ENCODE results near the gene FFAR2.

FFAR2 gene

DNA sequence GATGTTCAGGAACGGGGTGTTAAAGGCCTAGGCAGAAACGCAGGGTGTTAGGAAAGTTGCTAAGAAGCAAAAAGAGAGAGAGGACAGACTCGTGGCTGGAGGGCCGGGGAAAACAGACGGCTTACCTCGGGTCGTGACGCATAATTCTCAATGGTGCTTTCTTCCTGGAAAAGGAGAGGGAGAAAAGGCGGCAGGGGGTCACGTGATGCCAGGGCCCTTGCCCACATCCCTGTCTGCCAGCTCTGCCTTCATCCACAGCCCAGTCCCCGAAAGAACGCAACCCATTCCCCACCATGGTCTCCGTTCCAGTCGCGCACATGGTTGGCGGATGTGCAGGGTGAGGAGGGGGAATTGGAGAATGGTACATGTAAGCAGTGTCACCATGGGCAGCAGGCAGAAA, 40.6 kb downstream of the FFAR2 start:
- no peak for DNase-seq (ENCODE audit: low read depth)

DNA sequence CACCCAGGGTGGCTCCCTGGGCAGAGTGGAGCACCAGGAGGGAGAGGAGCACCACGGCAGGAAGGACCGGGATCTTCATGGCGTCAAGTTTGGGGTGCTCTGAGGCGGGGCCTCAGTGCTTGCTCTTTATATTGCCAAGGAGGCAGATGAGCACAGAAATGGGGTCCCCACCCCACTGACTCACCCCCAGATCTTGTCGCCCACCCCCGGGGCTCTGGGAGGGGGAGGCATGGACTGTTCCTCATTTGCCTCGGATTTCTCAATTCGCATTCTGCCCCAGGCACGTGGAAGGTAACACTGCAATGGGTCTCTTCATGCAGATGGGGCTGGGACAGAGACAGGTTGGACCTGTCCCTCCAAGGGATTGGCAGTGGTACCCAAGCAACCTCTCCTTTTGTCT, 42.3 kb downstream of the FFAR2 start, which contains the start of gene KRTDAP:
Gene KRTDAP, minus strand, starts transcription at position 101 of the 400 bp plus-strand sequence. Its CDS starts 22 bp downstream, at position 79.
- DNase-seq (ENCODE audit: low read depth) = no peak

DNA sequence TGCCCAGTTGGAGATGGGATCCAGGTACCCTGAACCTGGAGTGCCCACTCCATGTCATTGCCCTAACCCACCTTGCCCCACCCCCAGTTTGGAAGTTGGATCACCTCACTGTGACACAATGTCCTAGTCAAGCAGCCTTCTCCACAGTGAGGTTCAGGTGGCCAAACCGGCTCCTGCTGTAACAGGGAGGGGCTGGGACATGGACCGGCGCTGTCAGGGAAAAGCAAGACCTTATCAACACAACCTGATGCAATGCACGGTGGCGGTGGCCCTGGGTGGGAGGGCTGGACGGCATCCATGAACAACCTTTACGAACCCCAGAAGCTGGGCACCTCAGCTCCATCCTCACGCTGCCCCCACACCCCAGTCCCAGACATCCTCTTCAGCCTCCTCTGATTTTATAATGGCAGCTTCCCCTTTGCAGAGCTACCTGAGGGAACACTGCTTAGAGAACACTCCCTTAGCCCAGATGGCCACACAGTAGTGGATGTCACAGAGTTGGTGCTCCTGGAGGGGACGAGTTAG, 43.8 kb downstream of the FFAR2 start:
- DNase-seq (ENCODE audit: low read depth) = no peak

DNA sequence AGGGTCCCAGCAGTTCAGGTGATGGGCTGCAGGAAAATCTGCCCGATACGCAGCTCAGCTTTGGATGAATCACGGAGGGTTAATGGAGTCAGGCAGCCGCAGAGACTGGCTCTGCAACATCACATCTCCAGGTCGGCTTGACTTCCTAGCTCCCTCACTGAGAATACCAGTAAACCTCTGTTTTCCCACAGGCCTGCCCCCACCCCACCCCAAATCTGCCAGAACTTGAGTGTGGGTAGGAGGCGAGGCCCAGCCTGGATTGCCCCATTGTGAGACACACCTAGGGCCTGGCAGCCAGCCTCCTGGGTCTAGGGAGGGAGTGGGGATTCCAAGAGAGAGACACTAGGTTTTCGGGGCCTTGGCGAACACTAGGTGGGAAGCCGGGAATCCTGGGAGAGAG, 45.9 kb downstream of the FFAR2 start:
- DNase-seq (ENCODE audit: low read depth) = no peak

DNA sequence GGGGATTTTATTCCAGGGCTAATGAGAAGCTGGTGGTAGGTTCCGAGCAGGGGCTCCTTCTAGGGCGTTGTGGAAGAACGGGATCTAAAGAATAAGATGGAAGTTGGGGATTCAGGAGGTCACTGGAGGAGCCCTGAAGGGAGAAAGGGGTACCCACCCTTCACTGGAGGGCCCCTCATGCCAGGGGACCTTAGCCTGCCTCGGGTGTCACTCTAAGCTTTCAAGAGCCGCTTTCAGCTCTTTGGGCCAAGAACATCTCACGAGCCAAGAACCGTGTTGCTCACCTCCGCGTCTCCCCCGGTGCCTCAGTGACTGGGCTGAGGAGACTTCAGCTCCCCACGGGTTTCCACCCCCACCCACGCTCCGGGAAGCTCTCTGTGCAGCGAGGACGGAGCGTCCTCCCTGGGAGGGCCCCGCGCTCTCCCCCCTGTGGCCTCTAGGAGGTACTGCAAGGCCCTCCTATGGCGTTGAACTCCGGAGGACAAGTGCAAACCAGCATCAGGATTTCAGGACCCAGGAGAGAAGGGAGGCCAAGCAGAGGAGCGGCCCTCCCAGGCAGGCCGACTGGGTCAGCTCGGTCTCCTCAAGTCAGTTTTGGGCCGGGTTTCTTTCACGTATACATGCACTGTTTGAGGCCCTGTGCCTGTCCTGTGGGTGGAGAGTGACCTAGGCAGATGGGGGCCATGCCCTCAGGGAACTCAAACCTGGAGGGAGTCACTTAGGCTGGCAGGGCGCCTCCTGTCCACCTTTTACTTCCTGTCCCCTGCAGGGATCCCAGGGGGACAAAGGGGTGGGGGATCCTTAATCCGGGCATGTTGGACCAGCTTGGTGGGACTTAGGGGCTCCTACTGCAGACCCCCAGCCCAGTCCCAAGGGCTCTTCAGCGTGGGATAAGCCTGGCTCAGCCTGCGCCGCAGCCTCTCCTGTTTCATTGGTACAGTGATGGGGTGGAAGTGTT, 47.3 kb downstream of the FFAR2 start:
- peak; percentile 32 for DNase-seq (ENCODE audit: low read depth)

DNA sequence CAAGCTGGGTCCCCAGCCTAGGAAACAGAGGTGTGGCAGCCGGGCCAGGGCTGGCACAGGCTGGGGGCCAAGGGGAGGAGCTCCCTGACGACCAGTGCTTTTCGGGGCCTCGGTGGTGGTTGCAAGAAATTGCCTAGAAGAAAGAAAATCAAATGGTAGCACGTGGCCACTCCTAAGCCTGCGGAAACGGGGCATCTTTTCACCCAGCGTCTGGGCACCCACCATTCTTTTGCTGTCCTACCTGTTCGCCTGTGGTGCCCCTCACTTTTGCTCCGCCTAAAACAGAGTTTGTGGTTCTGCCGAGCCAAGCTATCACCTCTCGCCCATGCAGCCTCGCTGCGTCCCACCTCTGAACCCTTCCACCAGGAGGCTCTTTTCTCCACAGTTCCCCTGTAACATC, 49.3 kb downstream of the FFAR2 start:
- DNase-seq (ENCODE audit: low read depth) = no peak

DNA sequence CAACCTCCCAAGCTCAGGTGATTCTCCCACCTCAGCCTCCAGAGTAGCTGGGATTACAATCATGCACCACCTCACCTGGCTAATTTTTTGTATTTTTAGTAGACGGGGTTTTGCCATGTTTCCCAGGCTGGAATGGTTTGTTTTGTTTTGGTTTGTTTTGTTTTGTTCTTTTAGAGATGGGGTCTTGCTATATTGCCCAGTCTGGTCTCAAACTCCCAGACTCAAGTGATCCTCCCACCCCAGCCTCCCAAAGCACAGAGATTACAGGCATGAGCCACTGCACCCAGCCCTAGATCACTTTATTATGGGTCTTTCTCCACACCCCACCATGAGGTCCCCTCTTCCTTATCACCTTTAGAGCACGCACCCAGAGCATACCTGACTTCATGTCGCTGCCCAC, 50.2 kb downstream of the FFAR2 start:
- DNase-seq (ENCODE audit: low read depth) = no peak

DNA sequence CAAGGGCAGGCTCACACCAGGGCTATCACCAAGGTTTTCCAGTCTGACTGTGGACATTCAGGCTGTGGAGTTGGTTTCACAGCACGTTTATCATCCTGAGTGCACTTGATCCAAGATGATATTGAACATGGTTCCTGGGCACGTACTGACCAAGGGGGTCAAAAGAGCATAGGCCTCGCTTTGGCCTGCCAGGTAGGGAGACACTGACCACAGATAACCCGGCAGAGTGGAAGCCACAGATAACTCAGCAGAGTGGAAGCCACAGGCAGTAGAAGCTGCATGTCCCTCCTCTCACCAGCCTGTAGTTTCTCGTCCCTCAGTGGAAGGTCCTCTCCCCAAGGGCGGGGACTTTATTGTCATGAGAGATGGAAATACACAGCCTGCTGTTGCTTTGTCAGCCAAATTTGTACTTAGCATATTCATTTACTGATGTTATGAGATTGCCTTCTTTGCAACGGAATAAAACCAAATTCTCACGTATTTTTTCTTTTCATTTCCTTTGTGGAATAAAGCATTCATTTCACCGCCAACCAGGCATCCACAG, 51.0 kb downstream of the FFAR2 start:
- no peak for DNase-seq (ENCODE audit: low read depth)

DNA sequence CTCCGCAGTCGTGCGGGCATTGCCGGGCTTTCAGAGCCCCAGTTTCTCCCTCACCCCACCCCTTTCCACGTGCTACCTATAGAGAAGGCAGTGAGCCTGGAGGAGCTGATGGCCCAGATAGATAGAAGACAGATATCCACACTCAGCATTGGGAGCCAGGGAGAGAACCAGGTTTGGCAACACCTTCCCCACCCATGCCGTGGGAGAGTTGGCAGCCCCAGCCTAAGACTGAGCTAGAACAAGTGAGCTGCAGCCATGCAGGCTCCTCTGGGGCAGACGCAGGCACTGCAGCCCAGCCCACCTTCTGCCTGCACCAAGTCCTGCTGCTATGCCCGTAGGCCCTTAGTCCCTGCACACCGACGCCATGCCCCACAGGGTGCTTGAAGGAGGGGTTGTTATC, 52.6 kb downstream of the FFAR2 start:
- no peak for DNase-seq (ENCODE audit: low read depth)
